A549 (cell line): ENCODE results near the gene KLK11.

Experiments
- CTCF ChIP-seq: fragments of >200 bp; sonication (Bioruptor Twin); formaldehyde crosslinking; IDR thresholded peaks from 3 replicates; pipeline ENCODE4 v1.5.1; 2016
- EP300 ChIP-seq, 2 experiments: fragments of >200 bp; sonication (Bioruptor Twin); formaldehyde crosslinking; IDR thresholded peaks; 2 replicates in 1 of 2; 3 replicates in 1 of 2; pipeline ENCODE4 v1.6.1; 2016 to 2017
- HDAC2 ChIP-seq: fragments of 200-600 bp; sonication (generic); IDR thresholded peaks from 2 replicates; pipeline ENCODE4 v1.6.1; 2016
- KDM1A ChIP-seq: fragments of 200-600 bp; sonication (generic); IDR thresholded peaks from 2 replicates; pipeline ENCODE4 v1.6.1; 2016; ENCODE audit warnings: low read depth, mild to moderate bottlenecking
- POLR2A ChIP-seq: IDR thresholded peaks from 2 replicates; pipeline ENCODE4 v1.6.1; 2012; ENCODE audit warnings: mild to moderate bottlenecking, low read length
- RAD21 ChIP-seq, 2 experiments: fragments of >200 bp in 1 of 2; sonication (Bioruptor Twin) in 1 of 2; formaldehyde crosslinking in 1 of 2; IDR thresholded peaks in 1 of 2; conservative IDR thresholded peaks in 1 of 2; 2 replicates in 1 of 2; 3 replicates in 1 of 2; pipeline ENCODE4 v1.6.1; 2012 to 2018; ENCODE audit warnings: inconsistent platforms in 1 of 2
- SMC3 ChIP-seq: fragments of >200 bp; sonication (Bioruptor Twin); formaldehyde crosslinking; IDR thresholded peaks from 3 replicates; pipeline ENCODE4 v1.6.1; 2018; ENCODE audit warnings: inconsistent platforms
- USF2 ChIP-seq: fragments of 450-650 bp; IDR thresholded peaks from 2 replicates; pipeline ENCODE4 v1.6.1; 2014; ENCODE audit warnings: antibody characterized with exemption
- ZC3H11A ChIP-seq: fragments of 450-650 bp; IDR thresholded peaks from 2 replicates; pipeline ENCODE4 v1.6.1; 2014; ENCODE audit warnings: antibody characterized with exemption, mild to moderate bottlenecking

GRCh38 chr19:51060973-51061372, 34.6 kb upstream of the KLK11 start:
- no peak for TF ChIP-seq EP300 (IDR thresholded peaks at IDR 0.05)
- no peak for TF ChIP-seq CTCF
- TF ChIP-seq ZC3H11A: no peak
- no peak for TF ChIP-seq SMC3
- no peak for TF ChIP-seq RAD21 (conservative IDR thresholded peaks at IDR 0.05 in 1 of 2, IDR thresholded peaks at IDR 0.05 in 1 of 2)
- TF ChIP-seq KDM1A: no peak
- TF ChIP-seq POLR2A: no peak
- no peak for TF ChIP-seq USF2
- TF ChIP-seq HDAC2: no peak
